ENCODE results near the gene ANKRD13C.

- TF ChIP-seq, protein P1, sequence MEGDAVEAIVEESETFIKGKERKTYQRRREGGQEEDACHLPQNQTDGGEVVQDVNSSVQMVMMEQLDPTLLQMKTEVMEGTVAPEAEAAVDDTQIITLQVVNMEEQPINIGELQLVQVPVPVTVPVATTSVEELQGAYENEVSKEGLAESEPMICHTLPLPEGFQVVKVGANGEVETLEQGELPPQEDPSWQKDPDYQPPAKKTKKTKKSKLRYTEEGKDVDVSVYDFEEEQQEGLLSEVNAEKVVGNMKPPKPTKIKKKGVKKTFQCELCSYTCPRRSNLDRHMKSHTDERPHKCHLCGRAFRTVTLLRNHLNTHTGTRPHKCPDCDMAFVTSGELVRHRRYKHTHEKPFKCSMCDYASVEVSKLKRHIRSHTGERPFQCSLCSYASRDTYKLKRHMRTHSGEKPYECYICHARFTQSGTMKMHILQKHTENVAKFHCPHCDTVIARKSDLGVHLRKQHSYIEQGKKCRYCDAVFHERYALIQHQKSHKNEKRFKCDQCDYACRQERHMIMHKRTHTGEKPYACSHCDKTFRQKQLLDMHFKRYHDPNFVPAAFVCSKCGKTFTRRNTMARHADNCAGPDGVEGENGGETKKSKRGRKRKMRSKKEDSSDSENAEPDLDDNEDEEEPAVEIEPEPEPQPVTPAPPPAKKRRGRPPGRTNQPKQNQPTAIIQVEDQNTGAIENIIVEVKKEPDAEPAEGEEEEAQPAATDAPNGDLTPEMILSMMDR (conservative IDR thresholded peaks at IDR 0.05), result no peak
- TF ChIP-seq ZFX (IDR thresholded peaks at IDR 0.05), result no peak
Observed at GRCh38 chr1:70318191-70318590, 36.3 kb downstream of the ANKRD13C start.

Measured in C4-2B (cell line).